Nephron (organoid): Measurements from ENCODE around the gene SLC50A1.
A peak's percentile ranks its signal among the peaks of the same experiment; 100 is the strongest.

Experiments
- H3K27ac Mint-ChIP-seq, 3 experiments: 2 replicates each; pipeline ENCODE4 v1.8.0; 2020; ENCODE audit warnings: mixed read lengths in 3 of 3, mild to moderate bottlenecking in 2 of 3, moderate library complexity in 1 of 3
- H3K27me3 Mint-ChIP-seq: 2 replicates; pipeline ENCODE4 v1.8.0; 2021; ENCODE audit warnings: low read depth, mild to moderate bottlenecking, moderate library complexity, mixed read lengths
- H3K36me3 Mint-ChIP-seq: 2 replicates; pipeline ENCODE4 v1.8.0; 2020; ENCODE audit warnings: low read depth, mixed read lengths
- H3K4me1 Mint-ChIP-seq: 2 replicates; pipeline ENCODE4 v1.8.0; 2020; ENCODE audit warnings: mixed read lengths
- H3K4me3 Mint-ChIP-seq, 3 experiments: 2 replicates each; pipeline ENCODE4 v1.8.0; 2020; ENCODE audit warnings: mild to moderate bottlenecking in 3 of 3, mixed read lengths in 3 of 3, moderate library complexity in 2 of 3
- H3K9me3 Mint-ChIP-seq: 2 replicates; pipeline ENCODE4 v1.8.0; 2020; ENCODE audit warnings: mixed read lengths
- CTCF ChIP-seq, 3 experiments: fragments of 200-600 bp; sonication (generic); IDR thresholded peaks; one replicate each; pipeline ENCODE4 v1.5.0; 2021; ENCODE audit warnings: antibody characterized with exemption in 3 of 3; ENCODE audit not compliant: unreplicated experiment in 3 of 3

The SLC50A1 gene

GRCh38 chr1:155134322-155134721 lies 1.3 kb upstream of the SLC50A1 start:
- Mint-ChIP-seq H3K27me3 (peaks cover 14% of the 10 kb centered on the region), H3K4me1 (peaks cover 61% of the 10 kb centered on the region), H3K9me3 (no peaks in the 10 kb centered on the region), H3K27ac (peak overlapping the region; percentile 95 to 99 (median 99)), H3K4me3 (peak overlapping the region; percentile 93 to 96 (median 94)), H3K36me3 (peaks cover 35% of the 10 kb centered on the region)
- TF ChIP-seq CTCF (IDR thresholded peaks at IDR 0.05; ENCODE audit: unreplicated experiment in 3 of 3) = no peak

- Mint-ChIP-seq H3K9me3 (no peaks in the 10 kb centered on the region), H3K36me3 (peaks cover 35% of the 10 kb centered on the region)
Observed at GRCh38 chr1:155134880-155135414, 705 bp upstream of the SLC50A1 start.

GRCh38 chr1:155136748-155137147 lies 1.1 kb downstream of the SLC50A1 start:
- Mint-ChIP-seq H3K9me3 (no peaks in the 10 kb centered on the region), H3K36me3 (peaks cover 22% of the 10 kb centered on the region), H3K27ac (peak overlapping the region; percentile 95 to 99 (median 99)), H3K4me1 (peaks cover 44% of the 10 kb centered on the region), H3K27me3 (no peaks in the 10 kb centered on the region), H3K4me3 (peak overlapping the region; percentile 93 to 96 (median 94))
- TF ChIP-seq CTCF (IDR thresholded peaks at IDR 0.05; ENCODE audit: unreplicated experiment in 3 of 3) = no peak

More at GRCh38 chr1:155134880-155135414, 705 bp upstream of the SLC50A1 start:
- no peak for TF ChIP-seq CTCF (IDR thresholded peaks at IDR 0.05; ENCODE audit: unreplicated experiment in 3 of 3)
- Mint-ChIP-seq H3K4me3 (peak overlapping the region; percentile 93 to 96 (median 94)), H3K27ac (peak overlapping the region; percentile 95 to 99 (median 99)), H3K4me1 (peaks cover 55% of the 10 kb centered on the region), H3K27me3 (peaks cover 9% of the 10 kb centered on the region)

- peak overlapping the region; percentile 95 to 99 (median 99) for H3K27ac Mint-ChIP-seq
- peaks cover 19% of the 10 kb centered on the region for H3K36me3 Mint-ChIP-seq
- H3K4me3 Mint-ChIP-seq = peak overlapping the region; percentile 93 to 96 (median 94)
- H3K27me3 Mint-ChIP-seq = no peaks in the 10 kb centered on the region
- no peaks in the 10 kb centered on the region for H3K9me3 Mint-ChIP-seq
- no peak for TF ChIP-seq CTCF (IDR thresholded peaks at IDR 0.05; ENCODE audit: unreplicated experiment in 3 of 3)
- H3K4me1 Mint-ChIP-seq = peaks cover 42% of the 10 kb centered on the region
Observed at GRCh38 chr1:155137154-155137949, 1.7 kb downstream of the SLC50A1 start.

- peak within 1 kb of the TSS; percentile 93 to 96 (median 94) for H3K4me3 Mint-ChIP-seq
- no peak for TF ChIP-seq CTCF (IDR thresholded peaks at IDR 0.05; ENCODE audit: unreplicated experiment in 3 of 3)
- peaks cover 9% of the 10 kb centered on the region for H3K27me3 Mint-ChIP-seq
- H3K9me3 Mint-ChIP-seq = no peaks in the 10 kb centered on the region
- H3K4me1 Mint-ChIP-seq = peaks cover 26% of the 10 kb centered on the region
- peaks cover 8% of the 10 kb centered on the region for H3K36me3 Mint-ChIP-seq
- peak within 1 kb of the TSS; percentile 75 to 90 (median 88) for H3K27ac Mint-ChIP-seq
Observed at GRCh38 chr1:155139895-155140629, 4.4 kb downstream of the SLC50A1 start, which contains the start of gene DPM3. Gene DPM3 (minus strand): TSS chr1:155140531. CDS start chr1:155140240, 291 bp downstream.
